COLO668 (cell line): ENCODE measurements around the gene GNAZ.
A peak's percentile ranks its signal among the peaks of the same experiment; 100 is the strongest.

Experiments
- DNase-seq: peaks from one replicate; lab custom pipeline; 2025; ENCODE audit not compliant: unreplicated experiment; lab: John Stamatoyannopoulos, UW

GNAZ gene

GRCh38 chr22:23075525-23076216 lies 5.4 kb downstream of the GNAZ start:
- no peak for DNase-seq

DNA sequence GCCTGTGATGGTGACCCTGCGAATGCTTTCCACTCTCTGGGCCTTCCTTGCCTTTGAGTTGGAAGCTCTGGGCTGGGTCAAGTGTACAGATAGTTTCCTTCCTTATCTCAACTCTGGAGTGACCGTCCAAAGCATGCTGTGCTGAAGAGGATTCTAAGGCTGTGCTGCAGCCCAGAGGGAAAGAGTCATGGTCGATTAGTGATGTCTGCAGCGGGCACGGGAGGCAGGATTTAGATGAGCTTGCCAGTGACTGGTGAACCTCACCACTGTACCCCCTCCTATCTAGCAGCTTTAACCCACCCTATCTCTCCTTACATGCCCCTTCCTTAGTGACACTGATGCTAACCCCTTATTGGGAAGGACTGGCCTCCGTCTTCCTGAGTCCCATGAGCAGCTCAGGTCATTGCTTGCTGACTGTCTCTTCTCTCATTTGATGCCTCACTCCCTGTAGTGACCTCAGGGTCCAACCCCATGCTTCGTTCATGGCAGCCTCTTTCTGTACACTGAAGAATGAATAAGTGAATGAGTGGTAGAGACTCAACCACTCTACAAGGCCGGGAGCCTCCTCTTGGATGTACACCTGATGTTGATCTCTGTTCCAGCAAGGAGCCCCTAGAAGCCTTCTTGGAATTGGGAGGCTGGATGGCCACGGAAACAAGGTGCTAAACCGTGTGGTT lies 6.7 kb downstream of the GNAZ start:
- DNase-seq, result no peak

DNA sequence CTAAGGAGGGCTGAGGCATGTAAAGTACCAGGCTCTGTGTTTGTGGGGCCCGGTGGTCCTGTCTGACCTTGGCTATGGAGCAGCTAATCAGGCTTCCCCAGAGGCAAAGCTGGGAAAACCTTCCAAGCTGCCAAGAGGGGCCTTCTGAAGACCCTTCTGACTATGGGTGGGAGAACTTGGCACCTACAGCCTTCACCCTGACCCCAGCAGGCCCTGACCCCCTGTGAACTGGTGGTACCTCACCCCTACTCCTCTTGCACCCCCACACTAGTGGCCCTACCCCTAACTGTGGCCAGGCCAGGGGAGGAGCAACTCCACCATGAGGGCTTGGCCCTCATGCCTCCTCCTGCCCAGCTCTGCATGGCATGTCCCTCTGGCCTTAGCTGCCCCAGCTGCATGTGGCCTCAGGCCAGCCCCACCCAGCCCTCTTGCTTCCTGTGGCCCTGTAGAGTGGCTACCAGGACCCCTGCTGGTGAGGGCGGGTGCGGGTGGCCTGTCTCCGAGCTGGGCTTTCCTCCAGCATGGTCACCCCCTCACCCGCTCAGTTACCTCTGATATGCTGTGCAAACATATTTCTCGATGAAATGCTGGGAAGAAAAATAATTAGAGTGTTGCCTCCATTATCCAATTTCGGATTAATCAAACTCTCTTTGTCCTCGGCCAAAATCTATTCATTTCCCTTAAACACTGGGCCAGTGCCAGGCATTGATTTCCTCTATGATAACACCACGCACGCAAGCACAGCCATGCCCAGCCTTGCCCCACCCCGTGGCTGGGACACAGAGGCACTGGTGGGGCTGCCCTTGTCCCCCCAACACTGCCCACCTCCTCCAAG lies 7.5 kb downstream of the GNAZ start:
- no peak for DNase-seq

DNA sequence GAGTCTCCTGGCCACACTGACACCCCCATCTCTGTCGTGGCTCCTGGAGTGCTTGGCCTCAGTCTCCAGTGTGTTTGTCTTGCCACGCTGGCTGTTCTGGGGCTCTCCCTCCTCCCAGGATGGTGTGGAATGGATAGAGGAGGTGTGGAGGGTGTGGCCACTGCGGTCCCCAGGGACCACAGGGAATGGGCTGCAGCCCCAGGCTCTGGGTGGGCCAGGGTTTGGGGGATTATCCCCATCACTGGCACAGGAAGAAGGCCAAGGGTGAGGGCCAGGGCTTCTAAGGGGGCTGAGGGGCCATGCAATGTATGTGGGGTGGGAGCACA lies 8.1 kb downstream of the GNAZ start:
- no peak for DNase-seq

- DNase-seq, result peak; percentile 15
Measured at GRCh38 chr22:23079240-23079768, 9.0 kb downstream of the GNAZ start.

GRCh38 chr22:23079814-23080521 lies 9.6 kb downstream of the GNAZ start:
- peak; percentile 35 for DNase-seq

DNA sequence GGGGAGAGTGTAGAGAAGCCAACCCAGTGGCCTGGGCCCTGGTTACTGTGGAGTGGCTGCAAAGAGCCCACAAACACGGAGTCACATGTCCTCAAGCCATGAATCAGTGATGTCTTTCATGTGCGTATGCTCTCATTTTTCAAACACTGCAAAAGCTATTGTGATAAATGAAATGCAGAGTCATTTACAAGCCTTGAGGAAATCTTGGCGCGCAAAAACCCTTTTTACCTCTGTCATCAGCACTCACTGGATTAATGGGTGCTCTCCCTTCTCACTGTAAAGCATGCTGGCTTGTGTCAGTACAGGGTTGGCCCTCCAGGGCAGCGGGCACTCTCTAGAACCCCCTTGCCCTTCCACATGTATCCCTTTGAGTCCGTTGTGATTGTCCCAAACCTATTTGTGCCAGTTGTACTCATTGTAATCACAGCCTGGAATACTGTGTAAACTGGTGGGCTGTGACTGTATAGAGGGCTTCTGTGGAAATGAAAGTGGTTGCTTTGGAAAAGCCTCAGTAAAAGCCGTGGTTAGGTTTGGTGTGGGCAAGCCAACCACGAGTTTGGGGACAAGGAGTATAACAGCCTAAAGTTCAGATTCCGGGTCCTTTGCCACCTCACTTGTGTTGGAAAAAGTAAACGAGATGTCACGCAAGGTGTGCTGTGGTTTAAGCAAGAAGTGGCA lies 10.4 kb downstream of the GNAZ start:
- no peak for DNase-seq

GRCh38 chr22:23082534-23083314 lies 12.4 kb downstream of the GNAZ start:
- no peak for DNase-seq

- DNase-seq, result no peak
Measured at GRCh38 chr22:23083315-23084021, 13.1 kb downstream of the GNAZ start.

DNA sequence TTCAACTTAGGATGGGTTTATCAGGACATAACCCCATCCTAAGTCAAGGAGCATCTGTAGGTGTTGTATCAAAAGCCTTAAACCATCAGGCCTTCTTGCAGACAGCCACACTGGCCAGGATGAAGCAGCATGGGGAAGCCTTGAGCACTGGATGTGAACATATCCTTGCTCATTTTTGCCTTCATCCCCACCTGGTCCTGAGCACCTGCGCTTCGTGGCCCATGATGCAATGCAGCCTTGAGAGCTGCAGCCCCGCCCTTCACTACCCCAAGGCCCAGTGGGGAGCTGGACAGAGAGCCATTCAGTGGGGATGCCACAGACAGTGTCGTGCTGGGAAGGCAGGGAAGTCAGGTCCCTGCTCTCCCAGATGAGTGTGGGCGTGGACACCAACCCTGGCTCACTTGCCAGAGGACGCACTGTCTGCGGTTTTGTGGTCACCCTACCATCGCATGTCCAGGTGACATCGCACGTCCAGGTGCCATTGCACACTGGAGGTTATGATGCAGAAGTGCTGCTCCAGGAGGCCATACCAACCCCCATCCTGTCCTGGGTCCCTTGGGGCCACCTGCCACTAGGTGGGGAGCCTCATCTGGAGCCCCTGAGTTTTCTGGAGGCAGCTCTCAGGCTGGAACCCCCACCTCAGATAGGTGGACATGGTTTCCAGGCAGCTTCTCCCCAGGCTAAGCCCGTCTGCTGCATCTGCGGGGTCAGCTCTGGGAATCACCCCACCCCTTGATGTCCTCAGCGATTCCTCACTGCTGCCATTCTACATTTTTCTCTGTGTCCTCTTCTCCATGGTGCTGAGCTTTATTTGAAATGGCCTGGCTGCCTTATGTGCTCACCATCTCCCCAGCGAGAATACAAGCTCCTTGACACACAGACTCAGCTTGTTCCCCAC lies 14.4 kb downstream of the GNAZ start:
- DNase-seq, result peak; percentile 52

DNA sequence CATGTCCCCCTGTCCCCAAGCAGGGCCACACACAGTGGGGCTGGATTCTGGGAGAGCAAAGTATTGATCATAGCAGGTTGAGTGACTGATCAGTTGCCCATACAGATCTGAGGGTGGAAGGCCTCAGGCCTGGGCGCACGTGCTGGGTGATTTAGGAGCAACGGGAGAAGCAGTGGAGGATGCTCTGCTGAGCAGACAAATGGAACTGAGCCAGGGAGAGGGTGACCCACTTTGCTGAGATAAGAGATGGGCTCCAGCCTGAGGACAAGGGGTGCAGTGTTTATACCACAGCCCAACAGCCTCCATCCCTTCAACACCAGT lies 15.0 kb downstream of the GNAZ start:
- no peak for DNase-seq

- no peak for DNase-seq
Measured at GRCh38 chr22:23085785-23086184, 15.5 kb downstream of the GNAZ start.

DNA sequence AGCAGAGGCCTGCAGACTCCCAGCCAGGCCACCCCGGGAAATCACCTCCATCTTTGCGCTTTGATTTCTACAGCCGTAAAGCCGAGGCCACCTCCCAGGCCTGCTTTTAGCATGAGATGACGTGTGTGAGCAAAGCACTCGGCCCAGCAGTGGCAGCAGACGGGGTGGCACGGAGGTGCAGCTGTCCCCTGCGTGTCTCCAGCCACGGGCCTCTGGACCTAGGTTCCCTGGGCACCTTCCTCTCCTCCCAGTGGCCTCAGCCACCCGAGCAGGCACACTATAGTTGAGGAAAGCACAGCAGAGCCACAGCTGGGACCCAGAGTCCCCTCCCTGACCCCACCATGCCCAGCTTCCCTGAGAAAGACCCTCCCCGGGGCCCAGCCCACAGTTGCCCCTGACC lies 15.9 kb downstream of the GNAZ start:
- no peak for DNase-seq

- no peak for DNase-seq
Measured at GRCh38 chr22:23086787-23087186, 16.5 kb downstream of the GNAZ start.

DNA sequence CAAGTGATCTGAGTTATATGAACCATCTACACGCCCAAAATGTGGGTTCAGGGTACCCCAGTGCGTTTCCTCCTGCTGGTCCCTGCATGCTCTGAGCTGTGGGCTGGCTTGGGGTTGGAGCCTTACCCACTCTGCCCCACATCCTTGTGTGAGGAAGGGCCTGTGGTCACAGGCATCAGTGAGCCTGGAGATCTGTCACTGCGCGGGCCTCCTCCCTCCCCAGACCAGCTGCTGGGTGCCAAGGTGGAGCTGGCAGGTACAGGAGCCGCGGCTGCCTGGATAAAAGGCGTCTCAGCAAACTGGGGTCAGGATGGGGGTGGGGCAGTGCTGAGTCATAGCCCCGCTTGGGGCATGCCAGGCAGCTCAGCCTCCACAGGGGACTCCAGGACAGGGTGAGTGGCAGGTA lies 17.9 kb downstream of the GNAZ start:
- peak; percentile 66 for DNase-seq

GRCh38 chr22:23089010-23089409 lies 18.7 kb downstream of the GNAZ start:
- DNase-seq, result no peak

GRCh38 chr22:23089633-23090456 lies 19.5 kb downstream of the GNAZ start:
- DNase-seq, result peak; percentile 17

DNA sequence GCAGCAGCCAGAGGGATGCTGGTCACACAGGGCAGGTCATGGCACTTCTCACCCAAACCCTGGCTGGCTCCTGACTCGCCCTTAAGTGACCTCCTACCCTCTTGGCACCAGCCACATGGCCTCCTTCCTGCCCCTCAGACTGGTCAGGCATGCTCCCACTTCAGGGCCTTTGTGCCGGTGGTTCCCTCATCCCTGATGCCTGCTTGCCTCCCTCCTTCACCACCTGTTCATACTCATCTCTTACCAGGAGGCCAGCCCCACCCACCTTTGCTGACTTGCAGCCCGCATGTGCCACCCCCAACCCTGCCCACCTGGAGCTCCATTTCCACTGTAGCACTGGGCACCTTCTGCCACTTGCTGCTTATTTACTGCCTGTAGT lies 20.1 kb downstream of the GNAZ start:
- peak; percentile 6 for DNase-seq
